Fibroblast of villous mesenchyme (primary cell): Measurements from ENCODE around the gene EVC. TPM values are rescaled to one million over a fixed set of nuclear protein-coding genes. Genes with fewer than 3 reads are reported as not detected.

Experiments used
- DNase-seq: peaks from one replicate; pipeline ENCODE4 v3.0.0-alpha.2; 2010; ENCODE audit warnings: low read depth
- H3K4me3 ChIP-seq: 2 replicates; pipeline ENCODE4 v1.5.1; 2011; ENCODE audit warnings: low read depth, mild to moderate bottlenecking, low read length
- CTCF ChIP-seq: IDR thresholded peaks from 2 replicates; pipeline ENCODE4 v1.5.1; 2012; ENCODE audit warnings: low read depth, mild to moderate bottlenecking, low read length; ENCODE audit not compliant: insufficient read depth
- total RNA-seq: library from RNA; depleted of rRNA; stranded (reverse); fragments of >200 nt; gene quantifications from 2 replicates; pipeline ENCODE4 v1.2.3, GENCODE V29; 2012

Gene EVC
- total RNA-seq, 1 donor: 35.0 TPM

DNA sequence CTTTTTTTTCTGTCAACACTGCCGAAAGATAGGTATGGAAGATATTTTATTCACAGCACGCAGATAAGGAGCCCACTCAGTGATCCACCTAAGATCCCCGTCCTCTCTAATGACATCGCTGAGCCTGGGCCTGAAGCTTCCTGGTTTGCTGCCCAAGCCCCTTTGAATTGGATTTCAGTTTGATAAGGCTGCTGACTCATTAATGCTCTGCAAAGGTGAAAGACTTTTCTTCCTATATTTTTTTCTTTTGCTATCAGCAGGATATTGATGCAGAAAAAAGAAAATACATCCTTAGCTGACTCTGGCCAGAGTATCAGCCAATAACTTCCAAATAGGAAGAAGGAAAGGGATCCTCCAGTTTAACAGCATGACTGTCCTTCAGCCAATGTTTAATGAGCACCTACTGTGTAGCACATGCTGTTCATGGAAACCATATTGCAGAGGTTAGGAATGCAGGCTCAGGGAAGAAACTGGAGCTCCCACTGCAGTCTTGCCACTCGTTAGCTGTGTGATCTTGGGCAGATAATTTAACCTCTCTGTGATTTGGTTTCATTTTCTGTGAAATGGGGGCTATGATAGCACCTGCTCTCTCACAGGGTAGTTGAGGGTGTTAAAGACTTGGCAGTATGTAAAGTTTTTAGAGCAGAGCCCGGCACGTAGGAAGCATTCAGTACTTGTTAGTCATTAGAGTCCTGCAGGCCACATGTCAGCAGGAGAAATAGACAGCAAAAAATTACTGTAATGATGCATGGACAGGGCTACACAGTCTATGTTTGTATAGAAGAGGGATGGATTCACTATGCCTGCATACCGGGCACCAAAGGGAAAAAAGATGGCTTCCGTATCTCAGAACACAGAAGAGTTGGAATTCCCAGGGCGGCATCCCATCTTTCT is 39.3 kb downstream of the EVC start:
- no peak overlapping the region for H3K4me3 ChIP-seq
- TF ChIP-seq CTCF: no peak
- peak; percentile 61 for DNase-seq

DNA sequence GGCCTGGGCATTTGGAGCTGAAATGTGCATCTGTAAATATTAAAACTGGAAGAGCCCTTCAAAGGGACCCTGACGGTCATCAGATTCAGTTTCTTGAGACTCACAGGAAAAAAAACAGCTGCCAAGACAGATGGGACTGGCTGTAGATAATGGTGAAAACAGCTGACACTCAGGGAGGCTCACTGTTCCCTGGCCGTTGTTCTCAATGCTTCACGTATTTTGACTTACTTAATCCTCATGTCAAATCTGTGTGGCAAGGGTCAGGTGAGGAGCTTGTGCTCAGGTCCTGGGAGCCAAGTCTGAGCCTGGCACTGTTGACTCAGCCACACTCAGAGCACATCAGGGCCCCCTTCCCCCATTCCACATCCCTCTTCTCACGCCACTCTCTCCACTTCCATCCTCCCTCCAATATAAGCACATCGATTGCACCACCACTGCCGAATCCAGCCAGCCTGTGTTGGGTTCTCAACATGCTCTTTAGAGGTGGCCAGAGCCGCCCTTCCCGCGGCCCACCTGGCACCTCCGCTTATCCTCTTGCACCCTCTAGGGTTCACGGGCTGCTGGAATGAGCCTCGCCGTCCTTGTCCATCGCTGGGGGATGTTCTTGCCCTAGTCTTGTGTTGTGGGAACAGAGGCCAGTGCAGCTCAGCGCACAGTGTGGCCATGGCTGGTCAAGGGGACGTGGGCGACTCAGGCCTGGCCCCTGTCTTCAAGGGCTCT is 40.1 kb downstream of the EVC start:
- H3K4me3 ChIP-seq: no peak overlapping the region
- no peak for TF ChIP-seq CTCF
- DNase-seq: peak; percentile 80

DNA sequence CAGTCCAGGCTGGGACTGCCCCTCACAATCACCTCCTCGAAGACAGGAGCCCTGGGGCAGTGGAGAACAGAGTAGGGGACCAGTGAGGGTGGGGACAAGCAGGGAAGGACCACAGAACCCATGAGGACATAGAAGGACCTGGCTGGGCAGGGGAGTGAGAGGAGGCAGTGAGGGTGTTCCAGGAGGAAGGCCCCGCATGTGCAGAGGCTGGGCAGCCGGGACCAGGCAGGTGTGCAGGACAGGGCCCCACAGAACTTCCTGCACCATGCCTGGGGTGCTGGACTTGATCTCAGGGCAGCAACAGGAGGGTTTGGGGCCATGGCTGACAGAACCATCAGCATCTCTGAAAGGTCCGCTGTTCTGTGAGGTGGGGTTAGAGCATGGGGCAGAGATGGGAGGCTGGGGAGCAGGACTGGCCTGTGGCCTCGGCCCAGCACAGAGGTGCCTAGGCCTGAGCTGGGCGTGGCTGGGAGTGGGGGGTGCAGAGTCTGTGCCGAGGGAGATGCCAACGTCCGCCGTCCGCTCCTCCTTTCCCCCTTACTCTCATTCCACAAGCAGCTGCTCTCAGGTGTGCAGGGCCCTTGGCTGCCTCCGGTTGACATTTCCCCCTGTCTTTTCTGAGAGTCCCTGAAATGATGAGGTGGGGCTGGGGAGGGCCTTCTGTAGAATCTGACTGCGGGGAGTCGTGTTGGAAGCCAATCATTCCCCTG is 40.8 kb downstream of the EVC start:
- no peak for DNase-seq
- no peak overlapping the region for H3K4me3 ChIP-seq
- TF ChIP-seq CTCF: no peak

- H3K4me3 ChIP-seq: no peak overlapping the region
- DNase-seq: peak; percentile 80
- no peak for TF ChIP-seq CTCF
Measured at GRCh38 chr4:5752376-5753184, 41.6 kb downstream of the EVC start.

GRCh38 chr4:5753366-5753765 is 42.4 kb downstream of the EVC start:
- no peak for DNase-seq
- H3K4me3 ChIP-seq: no peak overlapping the region

More at GRCh38 chr4:5753366-5753765, 42.4 kb downstream of the EVC start:
- TF ChIP-seq CTCF: no peak
